ENCODE data around the gene RLN1. TPM values are rescaled to one million over a fixed set of nuclear protein-coding genes. Genes with fewer than 3 reads are reported as not detected.

Gene RLN1
- total and polyA plus RNA-seq, 10 donors, result 0.30 to 1.1 (median 0.52) TPM; not detected in 5

- TF ChIP-seq CTCF (IDR thresholded peaks at IDR 0.05 in 8 of 11, conservative IDR thresholded peaks at IDR 0.05 in 3 of 11) (no peak), POLR2AphosphoS5 (IDR thresholded peaks at IDR 0.05) (no peak), POLR2A (IDR thresholded peaks at IDR 0.05) (no peak)
- Histone ChIP-seq H3K27me3 (replicated peaks in 1 of 7) (no peaks in the 10 kb centered on the region), H3K36me3 (peaks cover 0 to 13% (median 0%) of the 10 kb centered on the region in 6 donors), H3K9me3 (no peaks in the 10 kb centered on the region), H3K27ac (no peak overlapping the region), H3K4me3 (no peak overlapping the region), H3K4me1 (no peaks in the 10 kb centered on the region)
- 62 to 66% (median 65%) methylated on average over 3 of the region's 3 CpGs for WGBS, 5 donors
- no peak for DNase-seq
- intact Hi-C loops (cut with DNase I; ENCODE audit: low total_unique reads), result no loop called here
Observed at GRCh38 chr9:5382479-5382878, 42.8 kb upstream of the RLN1 start.

DNA sequence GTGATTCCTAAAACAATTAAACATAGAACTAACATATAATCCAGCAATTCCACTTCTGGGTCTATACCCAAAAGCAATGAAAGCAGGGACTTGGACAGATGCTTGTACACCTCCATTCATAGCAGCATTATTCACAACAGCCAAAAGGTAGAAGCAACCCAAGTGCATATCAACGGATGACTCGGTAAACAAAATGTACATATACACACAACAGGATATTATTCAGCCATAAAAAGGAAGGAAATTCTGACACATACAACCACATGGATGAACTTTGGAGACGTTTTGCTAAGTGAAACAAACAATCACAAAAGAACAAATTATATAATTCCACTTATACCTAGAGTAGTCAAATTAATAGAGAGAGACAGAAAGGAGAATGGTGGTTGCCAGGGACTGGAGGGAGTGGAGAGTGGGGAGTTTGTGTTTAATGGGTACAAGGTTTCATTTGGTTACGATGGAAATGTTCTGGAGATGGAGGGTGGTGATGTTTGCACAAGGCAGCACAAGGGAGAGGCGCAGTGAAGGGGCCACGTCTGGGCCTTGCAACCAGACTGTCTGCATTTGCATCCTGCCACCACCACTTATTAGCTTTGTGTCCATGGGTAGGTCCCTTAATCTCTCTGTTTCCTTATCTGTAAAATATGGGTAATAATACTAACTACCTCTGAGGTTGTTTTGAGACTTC is 36.3 kb upstream of the RLN1 start:
- Histone ChIP-seq H3K27ac (no peak overlapping the region), H3K4me3 (no peak overlapping the region), H3K36me3 (peaks cover 0 to 5% (median 0%) of the 10 kb centered on the region in 6 donors), H3K9me3 (no peaks in the 10 kb centered on the region), H3K27me3 (replicated peaks in 1 of 7) (no peaks in the 10 kb centered on the region), H3K4me1 (no peaks in the 10 kb centered on the region)
- no peak for DNase-seq
- TF ChIP-seq CTCF (IDR thresholded peaks at IDR 0.05 in 8 of 11, conservative IDR thresholded peaks at IDR 0.05 in 3 of 11), result no peak
- no peak for TF ChIP-seq POLR2A (IDR thresholded peaks at IDR 0.05)
- TF ChIP-seq POLR2AphosphoS5 (IDR thresholded peaks at IDR 0.05), result no peak
- WGBS, 5 donors, result 67 to 81% (median 76%) methylated on average over 6 of the region's 6 CpGs
- intact Hi-C loops (cut with DNase I; ENCODE audit: low total_unique reads), result no loop called here

DNA sequence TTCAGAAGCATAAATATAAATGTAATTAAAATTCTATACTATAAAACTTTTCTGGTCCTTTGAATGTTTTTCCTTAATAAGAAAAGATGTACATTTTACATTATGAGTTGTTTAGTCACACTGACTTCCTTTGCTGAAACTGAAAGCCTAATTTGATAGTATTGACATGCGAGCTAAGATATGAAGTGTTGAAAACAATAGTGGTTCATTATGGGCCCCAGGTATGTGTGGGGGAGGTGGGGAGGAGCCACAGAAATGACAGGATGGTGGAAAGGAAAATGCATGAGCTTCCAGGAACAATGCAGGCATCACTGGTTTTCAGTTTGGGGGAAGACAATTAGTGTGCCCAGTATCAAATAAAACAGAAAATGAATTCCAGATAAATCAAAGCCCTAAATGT is 35.4 kb upstream of the RLN1 start:
- Histone ChIP-seq H3K27ac (no peak overlapping the region), H3K4me3 (no peak overlapping the region), H3K9me3 (no peaks in the 10 kb centered on the region), H3K36me3 (no peaks in the 10 kb centered on the region), H3K4me1 (no peaks in the 10 kb centered on the region), H3K27me3 (replicated peaks in 1 of 7) (no peaks in the 10 kb centered on the region)
- TF ChIP-seq CTCF (IDR thresholded peaks at IDR 0.05 in 8 of 11, conservative IDR thresholded peaks at IDR 0.05 in 3 of 11), result no peak
- no peak for TF ChIP-seq POLR2AphosphoS5 (IDR thresholded peaks at IDR 0.05)
- no peak for TF ChIP-seq POLR2A (IDR thresholded peaks at IDR 0.05)
- no peak for DNase-seq
- WGBS, 5 donors, result 32 to 82% (median 73%) methylated on average over 1 of the region's 1 CpG
- intact Hi-C loops (cut with DNase I; ENCODE audit: low total_unique reads), result no loop called here

DNA sequence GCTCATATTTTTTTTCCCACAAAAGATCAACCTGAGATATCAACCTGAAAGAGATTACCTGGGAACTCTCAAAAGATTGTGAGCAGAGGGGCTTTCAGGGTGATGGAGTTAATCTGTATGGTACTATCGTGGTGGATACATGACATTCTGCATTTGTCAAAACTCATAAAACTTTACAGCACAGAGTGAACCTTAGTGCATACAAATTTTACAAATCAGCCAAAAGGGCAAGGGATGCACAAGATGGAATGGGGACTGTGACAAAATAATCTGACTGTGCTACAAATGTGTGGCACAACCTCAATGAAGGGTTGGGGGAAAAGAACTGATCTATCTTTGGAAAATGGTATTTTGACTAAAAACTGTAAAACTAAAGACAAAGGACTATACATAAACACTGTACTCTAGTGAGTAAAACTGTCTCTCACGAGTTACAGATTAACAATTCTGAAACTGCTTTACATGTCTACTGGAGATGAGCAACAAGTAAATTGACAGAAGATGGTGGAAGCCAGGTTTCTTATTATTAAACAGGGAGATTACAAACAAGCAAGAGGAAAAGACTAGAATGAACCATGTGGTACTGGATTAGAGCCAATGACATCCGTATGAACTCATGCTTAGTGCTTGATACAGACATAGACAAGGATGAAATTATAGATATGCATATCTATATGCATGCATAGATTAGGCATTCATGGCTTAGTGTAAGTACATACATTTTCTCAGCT is 24.8 kb upstream of the RLN1 start:
- H3K4me1 ChIP-seq, result no peaks in the 10 kb centered on the region
- TF ChIP-seq POLR2A (IDR thresholded peaks at IDR 0.05), result no peak
- no peak for TF ChIP-seq CTCF (IDR thresholded peaks at IDR 0.05 in 8 of 11, conservative IDR thresholded peaks at IDR 0.05 in 3 of 11)
- no peak for TF ChIP-seq POLR2AphosphoS5 (IDR thresholded peaks at IDR 0.05)
- peaks cover 0 to 15% (median 0%) of the 10 kb centered on the region in 6 donors for H3K36me3 ChIP-seq
- H3K9me3 ChIP-seq, result peaks cover 0 to 12% (median 0%) of the 10 kb centered on the region in 8 donors
- WGBS, 5 donors, result 50 to 71% (median 55%) methylated on average over 3 of the region's 3 CpGs
- no peak overlapping the region for H3K27ac ChIP-seq
- H3K27me3 ChIP-seq (replicated peaks in 1 of 7), result no peaks in the 10 kb centered on the region
- DNase-seq, result no peak
- intact Hi-C loops (cut with DNase I; ENCODE audit: low total_unique reads), result no loop called here
- H3K4me3 ChIP-seq, result no peak overlapping the region

All from spleen (tissue), 11 donors.